Neural cell (in vitro differentiated cells): ENCODE data around the gene RASAL2.

ENCODE experiments used
- CTCF ChIP-seq: fragments of 450-650 bp; IDR thresholded peaks from 2 replicates; pipeline ENCODE4 v1.5.1; 2014; ENCODE audit warnings: antibody characterized with exemption, mild to moderate bottlenecking, moderate library complexity; ENCODE audit not compliant: poor library complexity, severe bottlenecking
- POLR2AphosphoS5 ChIP-seq: IDR thresholded peaks from 2 replicates; pipeline ENCODE4 v1.6.1; 2012
- REST ChIP-seq: IDR thresholded peaks from 2 replicates; pipeline ENCODE4 v1.6.1; 2012; ENCODE audit warnings: borderline replicate concordance
- TAF1 ChIP-seq: IDR thresholded peaks from 2 replicates; pipeline ENCODE4 v1.6.1; 2012; ENCODE audit warnings: low read depth

- TF ChIP-seq CTCF (no peak), REST (no peak), POLR2AphosphoS5 (no peak), TAF1 (no peak)
These were observed 32.9 kb upstream of the RASAL2 start for GRCh38 chr1:178060789-178061556.
